GM18858 (cell line): ENCODE data around the gene CISTR.
"Not testable (repeated sequence)": the region's sequence is repeated elsewhere in the genome, so short reads cannot be mapped to it uniquely, and the experiment has no call there.

ENCODE experiments used
- ATAC-seq: cut with Tn5 transposase; IDR thresholded peaks from one replicate; pipeline ENCODE4 v1.9.1; 2021; ENCODE audit not compliant: unreplicated experiment

CISTR gene

GRCh38 chr12:53722450-53723041 is 29.2 kb downstream of the CISTR start:
- no peak for ATAC-seq

- no peak for ATAC-seq
These were observed 30.8 kb downstream of the CISTR start for GRCh38 chr12:53720946-53721345.

- no peak for ATAC-seq
These were observed 32.1 kb downstream of the CISTR start for GRCh38 chr12:53719649-53720048.

- not testable (repeated sequence) for ATAC-seq
These were observed 33.2 kb downstream of the CISTR start for GRCh38 chr12:53718567-53718966.

- ATAC-seq = no peak
These were observed 34.5 kb downstream of the CISTR start for GRCh38 chr12:53717319-53717718.

GRCh38 chr12:53714004-53714403 is 37.8 kb downstream of the CISTR start:
- no peak for ATAC-seq

GRCh38 chr12:53713516-53713915 is 38.3 kb downstream of the CISTR start:
- no peak for ATAC-seq

- no peak for ATAC-seq
These were observed 39.6 kb downstream of the CISTR start for GRCh38 chr12:53712059-53712643.

GRCh38 chr12:53710091-53710490 is 41.7 kb downstream of the CISTR start:
- no peak for ATAC-seq

- no peak for ATAC-seq
These were observed 42.1 kb downstream of the CISTR start for GRCh38 chr12:53709671-53710070.

- ATAC-seq = no peak
These were observed 45.7 kb downstream of the CISTR start for GRCh38 chr12:53706080-53706479.

GRCh38 chr12:53703756-53704155 is 48.0 kb downstream of the CISTR start:
- no peak for ATAC-seq

- no peak for ATAC-seq
These were observed 50.1 kb downstream of the CISTR start for GRCh38 chr12:53701518-53702264.

GRCh38 chr12:53700567-53700966 is 51.2 kb downstream of the CISTR start:
- ATAC-seq = no peak

GRCh38 chr12:53699678-53700025 is 52.1 kb downstream of the CISTR start:
- no peak for ATAC-seq

- ATAC-seq = no peak
These were observed 52.7 kb downstream of the CISTR start for GRCh38 chr12:53698948-53699677.

GRCh38 chr12:53696655-53697331 is 55.0 kb downstream of the CISTR start:
- no peak for ATAC-seq
